ENCODE measurements around the gene ZBTB7B.
A peak's percentile ranks its signal among the peaks of the same experiment; 100 is the strongest.

ZBTB7B gene

GRCh38 chr1:155001675-155002463 is 733 bp upstream of the ZBTB7B start (continued):
- TF ChIP-seq ZNF518A (tag by site-specific recombination; conservative IDR thresholded peaks at IDR 0.05; ENCODE audit: low read depth), result no peak
- no peak for TF ChIP-seq ZBTB20 (tag by site-specific recombination; IDR thresholded peaks at IDR 0.05)
- TF ChIP-seq ZNF146 (tag by site-specific recombination; IDR thresholded peaks at IDR 0.05), result no peak
- peak; percentile 96 for TF ChIP-seq ZBTB10 (tag by site-specific recombination; IDR thresholded peaks at IDR 0.05)
- TF ChIP-seq ZNF626 (tag by site-specific recombination; IDR thresholded peaks at IDR 0.05), result no peak
- TF ChIP-seq ZNF133 (tag by site-specific recombination; IDR thresholded peaks at IDR 0.05), result no peak
- TF ChIP-seq ZNF341 (tag by site-specific recombination; IDR thresholded peaks at IDR 0.05; ENCODE audit: low read depth), result peak; percentile 97
- no peak for TF ChIP-seq SCRT2 (tag by site-specific recombination; IDR thresholded peaks at IDR 0.05)
- peak; percentile 27; the same call in 1 of the 2 replicates for TF ChIP-seq ZNF843 (tag by site-specific recombination; IDR thresholded peaks at IDR 0.05)

- Histone ChIP-seq H3K27ac (ENCODE audit: extremely low read depth, low read depth, low read length) (peak overlapping the region; percentile 87; the same call in 1 of the 2 replicates), H3K4me1 (ENCODE audit: control insufficient read depth, insufficient read depth, low read length) (peaks cover 13% of the 10 kb centered on the region), H3K9me3 (ENCODE audit: control insufficient read depth, insufficient read depth, low read depth, low read length) (no peaks in the 10 kb centered on the region), H3K4me3 (ENCODE audit: low read depth, low read length) (peak overlapping the region; percentile 50), H3K36me3 (ENCODE audit: control insufficient read depth in 2 of 2, insufficient read depth in 1 of 2, low read length in 2 of 2) (no peaks in the 10 kb centered on the region)
- CTCF ChIA-PET, result interaction anchor here (1.1 to 2.1 kb wide), 3 partner anchors 8 to 47 kb away, joined by 3 to 11 read pairs (median 5); partner anchors contain the start of gene ADAM15
- POLR2A ChIA-PET, result interaction anchor here (0.6 to 2.1 kb wide), 7 partner anchors 8 to 82 kb away, joined by 3 to 9 read pairs (median 7); partner anchors contain the start of genes FLAD1 and PYGO2
- 0 out of 2 replicates have a peak, but pooled peaks have one; percentile 2 for TF ChIP-seq ZNF600 (tag by site-specific recombination; IDR thresholded peaks at IDR 0.05)
- no peak for TF ChIP-seq HOXC10 (CRISPR knock-in tag; IDR thresholded peaks at IDR 0.05)
- 0 out of 2 replicates have a peak, but pooled peaks have one; percentile 12 for TF ChIP-seq ZNF629 (tag by site-specific recombination; IDR thresholded peaks at IDR 0.05)
- TF ChIP-seq ZNF561 (tag by site-specific recombination; IDR thresholded peaks at IDR 0.05; ENCODE audit: borderline replicate concordance), result no peak
- no peak for TF ChIP-seq PRDM4 (tag by site-specific recombination; IDR thresholded peaks at IDR 0.05)
- TF ChIP-seq GLIS1 (tag by site-specific recombination; IDR thresholded peaks at IDR 0.05), result peak; percentile 72
- TF ChIP-seq GLIS2 (tag by site-specific recombination; IDR thresholded peaks at IDR 0.05), result 0 out of 2 replicates have a peak, but pooled peaks have one; percentile 10
- TF ChIP-seq ZBTB44 (tag by site-specific recombination; IDR thresholded peaks at IDR 0.05), result 0 out of 2 replicates have a peak, but pooled peaks have one; percentile 16
- no peak for TF ChIP-seq TSHZ1 (tag by site-specific recombination; IDR thresholded peaks at IDR 0.05; ENCODE audit: borderline replicate concordance)
- peak; percentile 41; the same call in 1 of the 2 replicates for TF ChIP-seq KLF10 (tag by site-specific recombination; IDR thresholded peaks at IDR 0.05)
Observed at GRCh38 chr1:155003227-155003765, 694 bp downstream of the ZBTB7B start.

All from HEK293 (cell line).